ENCODE results near the gene PNMA6A.

GRCh38 chrX:153052534-153052933, 19.7 kb upstream of the PNMA6A start:
- no peak for TF ChIP-seq ZBTB33 (IDR thresholded peaks at IDR 0.05; ENCODE audit: borderline replicate concordance, low read depth)
- no peak for TF ChIP-seq MEF2A (IDR thresholded peaks at IDR 0.05; ENCODE audit: borderline replicate concordance, low read depth)
- no peak for TF ChIP-seq RXRA (IDR thresholded peaks at IDR 0.05; ENCODE audit: borderline replicate concordance, low read depth)
- TF ChIP-seq POLR2AphosphoS5 (IDR thresholded peaks at IDR 0.05; ENCODE audit: low read depth, low read length) = no peak
- TF ChIP-seq, protein P1, sequence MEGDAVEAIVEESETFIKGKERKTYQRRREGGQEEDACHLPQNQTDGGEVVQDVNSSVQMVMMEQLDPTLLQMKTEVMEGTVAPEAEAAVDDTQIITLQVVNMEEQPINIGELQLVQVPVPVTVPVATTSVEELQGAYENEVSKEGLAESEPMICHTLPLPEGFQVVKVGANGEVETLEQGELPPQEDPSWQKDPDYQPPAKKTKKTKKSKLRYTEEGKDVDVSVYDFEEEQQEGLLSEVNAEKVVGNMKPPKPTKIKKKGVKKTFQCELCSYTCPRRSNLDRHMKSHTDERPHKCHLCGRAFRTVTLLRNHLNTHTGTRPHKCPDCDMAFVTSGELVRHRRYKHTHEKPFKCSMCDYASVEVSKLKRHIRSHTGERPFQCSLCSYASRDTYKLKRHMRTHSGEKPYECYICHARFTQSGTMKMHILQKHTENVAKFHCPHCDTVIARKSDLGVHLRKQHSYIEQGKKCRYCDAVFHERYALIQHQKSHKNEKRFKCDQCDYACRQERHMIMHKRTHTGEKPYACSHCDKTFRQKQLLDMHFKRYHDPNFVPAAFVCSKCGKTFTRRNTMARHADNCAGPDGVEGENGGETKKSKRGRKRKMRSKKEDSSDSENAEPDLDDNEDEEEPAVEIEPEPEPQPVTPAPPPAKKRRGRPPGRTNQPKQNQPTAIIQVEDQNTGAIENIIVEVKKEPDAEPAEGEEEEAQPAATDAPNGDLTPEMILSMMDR (IDR thresholded peaks at IDR 0.05) = peak; percentile 24
- no peak for TF ChIP-seq RCOR1 (IDR thresholded peaks at IDR 0.05; ENCODE audit: low read length)
- TF ChIP-seq, protein P2, sequence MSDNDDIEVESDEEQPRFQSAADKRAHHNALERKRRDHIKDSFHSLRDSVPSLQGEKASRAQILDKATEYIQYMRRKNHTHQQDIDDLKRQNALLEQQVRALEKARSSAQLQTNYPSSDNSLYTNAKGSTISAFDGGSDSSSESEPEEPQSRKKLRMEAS (IDR thresholded peaks at IDR 0.05; ENCODE audit: low read depth) = no peak
- no peak for TF ChIP-seq MXI1 (IDR thresholded peaks at IDR 0.05; ENCODE audit: low read depth, low read length)
- no peak for TF ChIP-seq EZH2phosphoT487 (IDR thresholded peaks at IDR 0.05; ENCODE audit: borderline replicate concordance, low read depth)
- TF ChIP-seq GABPA (IDR thresholded peaks at IDR 0.05; ENCODE audit: low read depth) = no peak
- TF ChIP-seq EP300 (IDR thresholded peaks at IDR 0.05; ENCODE audit: borderline replicate concordance in 1 of 2, low read depth in 1 of 2, low read length in 1 of 2) = no peak
- TF ChIP-seq TAF1 (IDR thresholded peaks at IDR 0.05; ENCODE audit: borderline replicate concordance, low read depth, low read length) = no peak
- no peak for TF ChIP-seq SIN3A (IDR thresholded peaks at IDR 0.05; ENCODE audit: borderline replicate concordance, low read depth, low read length)
- TF ChIP-seq RAD21 (IDR thresholded peaks at IDR 0.05; ENCODE audit: low read length) = no peak

Data from SK-N-SH (cell line).